Right lobe of liver (tissue), 6 donors: ENCODE data around the gene TRIM56. TPM values are rescaled to one million over a fixed set of nuclear protein-coding genes. Genes with fewer than 3 reads are reported as not detected.
"Not testable (repeated sequence)": the region's sequence is repeated elsewhere in the genome, so short reads cannot be mapped to it uniquely, and the experiment has no call there.

ENCODE experiments used
- ATAC-seq, 4 donors: fragments of 200-7000 bp; cut with Tn5 transposase; one replicate each; pipeline ENCODE4 v1.9.1; 2020; ENCODE audit warnings: mild to moderate bottlenecking in 4 of 4, moderate library complexity in 4 of 4
- DNase-seq, 3 donors: peaks; one replicate each; pipeline ENCODE4 v3.0.0-alpha.2; 2020
- H3K27ac ChIP-seq, 3 donors: fragments of 200-600 bp; one replicate each; pipeline ENCODE4 v1.8.0; 2022
- H3K27me3 ChIP-seq, 2 donors: fragments of 200-600 bp; one replicate each; pipeline ENCODE4 v1.8.0; 2022
- H3K36me3 ChIP-seq, 4 donors: fragments of 200-600 bp; sonication (generic) in 1 of 4; one replicate each; pipeline versions ENCODE4 v1.5.1 to v1.8.0; 2017 to 2022; ENCODE audit warnings: control low read depth in 1 of 4
- H3K4me1 ChIP-seq, 4 donors: fragments of 200-600 bp; sonication (generic) in 1 of 4; one replicate each; pipeline versions ENCODE4 v1.5.1 to v1.8.0; 2017 to 2022; ENCODE audit warnings: control low read depth in 1 of 4
- H3K4me3 ChIP-seq, 3 donors: fragments of 200-600 bp; one replicate each; pipeline ENCODE4 v1.8.0; 2022
- H3K9me3 ChIP-seq, 4 donors: fragments of 200-600 bp; sonication (generic) in 1 of 4; one replicate each; pipeline versions ENCODE4 v1.5.1 to v1.8.0; 2017 to 2022; ENCODE audit warnings: control low read depth in 1 of 4
- POLR2A ChIP-seq: fragments of 450-650 bp; IDR thresholded peaks from one replicate; pipeline ENCODE4 v1.6.1; 2017; ENCODE audit warnings: antibody characterized with exemption, mild to moderate bottlenecking
- WGBS: methylation state at CpG from one replicate; pipeline ENCODE4 v1.1.6; 2018; ENCODE audit warnings: low coverage, low lambda C conversion rate; ENCODE audit not compliant: insufficient coverage; ENCODE audit errors: missing lambda C conversion rate; 5-methylcytosine and 5-hydroxymethylcytosine counted together
- intact Hi-C, 2 donors: fragments of 100-400 bp; cut with DNase I; formaldehyde crosslinking; loops; one replicate each; pipeline versions ENCODE4 v1.11.2 to v1.14.1; 2022
- total RNA-seq, 6 experiments: library from RNA; depleted of rRNA in 2 of 6; stranded (reverse); fragments of >200 nt in 2 of 6; fragmentation: NEBNext Ultra II Directional in 3 of 6; extraction: Animal tissue kit (Norgen Biotek cat#: 25700) in 3 of 6; gene quantifications; one replicate each; pipeline versions ENCODE4 v1.1.0 to v1.2.4, GENCODE V29; 2016 to 2023
- TF ChIP-seq, protein P1 (sequence below), 4 donors: fragments of 200-600 bp in 3 of 4; fragments of 450-650 bp in 1 of 4; IDR thresholded peaks; one replicate each; pipeline versions ENCODE4 v1.5.1 to v1.8.0; 2016 to 2022; ENCODE audit warnings: antibody characterized with exemption in 4 of 4, mild to moderate bottlenecking in 2 of 4
- donor health status: DM: no; HTN: yes; CAD: no.
- donor health status: DM: no; HTN: no; CAD: no.
- donor health status: DM: no; HTN: no; CAD: no.
- donor health status: DM: no; HTN: yes; CAD: no.
- donor health status: DM: no; HTN: yes; CAD: no.

TRIM56 gene
- total RNA-seq, 6 experiments from 2014 or later, result 9.2 to 19.7 (median 17.6) TPM

- WGBS, result 76% methylated on average over 17 of the region's 18 CpGs
- intact Hi-C loops, H3K4me1 ChIP-seq, H3K9me3 ChIP-seq, DNase-seq, H3K27ac ChIP-seq, H3K27me3 ChIP-seq, H3K4me3 ChIP-seq, ATAC-seq: not testable (repeated sequence)
- H3K36me3 ChIP-seq, result peaks cover 0 to 32% (median 12%) of the 10 kb centered on the region in 4 donors
- peak; percentile 41 for TF ChIP-seq POLR2A
These were observed 47.6 kb downstream of the TRIM56 start for GRCh38 chr7:101132626-101133600.

DNA sequence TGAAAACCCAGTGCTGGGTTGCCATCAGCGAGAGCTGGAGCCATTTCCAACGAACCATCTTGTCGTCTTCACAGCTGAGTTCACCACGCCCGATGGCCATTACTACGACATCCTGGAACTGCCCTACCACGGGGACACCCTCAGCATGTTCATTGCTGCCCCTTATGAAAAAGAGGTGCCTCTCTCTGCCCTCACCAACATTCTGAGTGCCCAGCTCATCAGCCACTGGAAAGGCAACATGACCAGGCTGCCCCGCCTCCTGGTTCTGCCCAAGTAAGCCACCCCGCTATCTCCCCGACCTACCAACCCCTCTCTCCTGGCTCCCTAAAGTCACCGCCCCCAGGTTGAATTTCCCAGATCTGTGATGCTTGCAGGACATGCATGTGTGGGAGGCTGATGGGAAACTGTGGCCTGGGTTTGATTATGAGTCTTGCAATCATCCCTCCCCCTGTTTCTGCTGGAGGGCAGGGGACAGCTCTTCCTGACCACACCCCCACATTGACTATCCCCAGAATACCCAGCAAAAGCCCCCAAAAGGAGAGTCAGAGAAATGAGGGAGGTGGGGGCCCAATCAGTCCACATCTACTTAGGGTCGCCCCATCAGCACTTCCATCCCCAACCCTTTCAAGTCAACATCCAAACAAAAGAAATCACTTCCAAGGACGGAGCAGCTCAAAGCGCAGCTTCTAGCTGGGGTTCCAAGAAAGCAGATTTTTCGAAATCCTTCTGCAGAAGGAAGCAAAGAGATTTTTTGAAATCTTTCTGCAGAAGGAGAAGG is 48.5 kb downstream of the TRIM56 start:
- ATAC-seq (no peak), DNase-seq (no peak)
- WGBS, result 57% methylated on average over 4 of the region's 15 CpGs
- H3K4me3 ChIP-seq, result no peak overlapping the region
- no peaks in the 10 kb centered on the region for H3K9me3 ChIP-seq
- H3K27ac ChIP-seq, result no peak overlapping the region
- peaks cover 0 to 32% (median 12%) of the 10 kb centered on the region in 4 donors for H3K36me3 ChIP-seq
- H3K27me3 ChIP-seq, result no peaks in the 10 kb centered on the region
- intact Hi-C loops, result no loop called here
- peaks cover 0 to 7% (median 5%) of the 10 kb centered on the region in 4 donors for H3K4me1 ChIP-seq
- TF ChIP-seq POLR2A, result peak; percentile 23
- TF ChIP-seq, protein P1, sequence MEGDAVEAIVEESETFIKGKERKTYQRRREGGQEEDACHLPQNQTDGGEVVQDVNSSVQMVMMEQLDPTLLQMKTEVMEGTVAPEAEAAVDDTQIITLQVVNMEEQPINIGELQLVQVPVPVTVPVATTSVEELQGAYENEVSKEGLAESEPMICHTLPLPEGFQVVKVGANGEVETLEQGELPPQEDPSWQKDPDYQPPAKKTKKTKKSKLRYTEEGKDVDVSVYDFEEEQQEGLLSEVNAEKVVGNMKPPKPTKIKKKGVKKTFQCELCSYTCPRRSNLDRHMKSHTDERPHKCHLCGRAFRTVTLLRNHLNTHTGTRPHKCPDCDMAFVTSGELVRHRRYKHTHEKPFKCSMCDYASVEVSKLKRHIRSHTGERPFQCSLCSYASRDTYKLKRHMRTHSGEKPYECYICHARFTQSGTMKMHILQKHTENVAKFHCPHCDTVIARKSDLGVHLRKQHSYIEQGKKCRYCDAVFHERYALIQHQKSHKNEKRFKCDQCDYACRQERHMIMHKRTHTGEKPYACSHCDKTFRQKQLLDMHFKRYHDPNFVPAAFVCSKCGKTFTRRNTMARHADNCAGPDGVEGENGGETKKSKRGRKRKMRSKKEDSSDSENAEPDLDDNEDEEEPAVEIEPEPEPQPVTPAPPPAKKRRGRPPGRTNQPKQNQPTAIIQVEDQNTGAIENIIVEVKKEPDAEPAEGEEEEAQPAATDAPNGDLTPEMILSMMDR (IDR thresholded peaks at IDR 0.05), result no peak

- H3K36me3 ChIP-seq, result peaks cover 0 to 32% (median 12%) of the 10 kb centered on the region in 4 donors
- H3K4me3 ChIP-seq, result no peak overlapping the region
- ATAC-seq (no peak), DNase-seq (no peak)
- H3K4me1 ChIP-seq, result peaks cover 0 to 7% (median 5%) of the 10 kb centered on the region in 4 donors
- intact Hi-C loops, result no loop called here
- WGBS, result 66% methylated on average over 5 of the region's 6 CpGs
- no peaks in the 10 kb centered on the region for H3K27me3 ChIP-seq
- no peak overlapping the region for H3K27ac ChIP-seq
- TF ChIP-seq, protein P1 (IDR thresholded peaks at IDR 0.05), result no peak
- TF ChIP-seq POLR2A, result peak; percentile 32
- H3K9me3 ChIP-seq, result no peaks in the 10 kb centered on the region
These were observed 49.2 kb downstream of the TRIM56 start for GRCh38 chr7:101134399-101134980.

DNA sequence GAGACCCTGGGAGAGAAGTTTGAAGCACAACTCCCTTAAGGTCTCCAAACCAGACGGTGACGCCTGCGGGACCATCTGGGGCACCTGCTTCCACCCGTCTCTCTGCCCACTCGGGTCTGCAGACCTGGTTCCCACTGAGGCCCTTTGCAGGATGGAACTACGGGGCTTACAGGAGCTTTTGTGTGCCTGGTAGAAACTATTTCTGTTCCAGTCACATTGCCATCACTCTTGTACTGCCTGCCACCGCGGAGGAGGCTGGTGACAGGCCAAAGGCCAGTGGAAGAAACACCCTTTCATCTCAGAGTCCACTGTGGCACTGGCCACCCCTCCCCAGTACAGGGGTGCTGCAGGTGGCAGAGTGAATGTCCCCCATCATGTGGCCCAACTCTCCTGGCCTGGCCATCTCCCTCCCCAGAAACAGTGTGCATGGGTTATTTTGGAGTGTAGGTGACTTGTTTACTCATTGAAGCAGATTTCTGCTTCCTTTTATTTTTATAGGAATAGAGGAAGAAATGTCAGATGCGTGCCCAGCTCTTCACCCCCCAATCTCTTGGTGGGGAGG is 52.5 kb downstream of the TRIM56 start:
- Histone ChIP-seq H3K36me3 (peaks cover 0 to 17% (median 8%) of the 10 kb centered on the region in 4 donors), H3K9me3 (no peaks in the 10 kb centered on the region), H3K27me3 (no peaks in the 10 kb centered on the region), H3K4me1 (peaks cover 0 to 7% (median 4%) of the 10 kb centered on the region in 4 donors), H3K4me3 (no peak overlapping the region), H3K27ac (peak overlapping the region in 2 of 3 donors; percentile 44 to 47)
- TF ChIP-seq, protein P1 (IDR thresholded peaks at IDR 0.05), result no peak
- peak; percentile 15 for TF ChIP-seq POLR2A
- intact Hi-C loops, result loop anchor here in 1 of 2 donors (5.0 kb wide), 1 partner anchor 40 kb away; no protein-coding TSS in a partner anchor
- DNase-seq, result peak in 1 of 3 donors; percentile 46
- 57% methylated on average over 3 of the region's 9 CpGs for WGBS
- peak; percentile 10 to 36 (median 27) for ATAC-seq
